Kidney glomerular epithelial cell (primary cell): Measurements from ENCODE around the gene NOP53.

Experiments used
- DNase-seq: peaks from one replicate; lab custom pipeline; 2025; lab: John Stamatoyannopoulos, UW

The NOP53 gene

GRCh38 chr19:47805313-47805712 lies 60.0 kb downstream of the NOP53 start:
- DNase-seq: no peak

DNA sequence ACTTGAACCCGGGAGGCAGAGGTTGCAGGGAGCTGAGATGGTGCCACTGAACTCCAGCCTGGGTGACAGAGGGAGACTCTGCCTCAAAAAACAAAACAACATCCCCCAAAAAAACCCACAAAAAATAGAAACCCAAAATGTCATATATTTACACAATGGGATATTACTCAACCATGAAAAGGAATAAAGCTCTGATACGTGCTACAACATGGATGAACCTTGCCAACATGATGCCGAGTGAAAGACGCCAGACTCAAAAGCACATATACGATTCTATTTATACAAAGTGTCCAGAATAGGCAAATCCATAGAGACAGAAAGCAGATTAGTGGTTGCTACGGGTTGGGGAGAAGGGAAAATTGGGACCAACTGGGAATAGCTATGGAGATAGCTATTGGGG lies 61.1 kb downstream of the NOP53 start:
- DNase-seq: no peak
